ENCODE results near the gene PRRG3. TPM values are rescaled to one million over a fixed set of nuclear protein-coding genes. Genes with fewer than 3 reads are reported as not detected.

Gene PRRG3
- total RNA-seq, 1 experiment from 2014 or later: 5.1 TPM

DNA sequence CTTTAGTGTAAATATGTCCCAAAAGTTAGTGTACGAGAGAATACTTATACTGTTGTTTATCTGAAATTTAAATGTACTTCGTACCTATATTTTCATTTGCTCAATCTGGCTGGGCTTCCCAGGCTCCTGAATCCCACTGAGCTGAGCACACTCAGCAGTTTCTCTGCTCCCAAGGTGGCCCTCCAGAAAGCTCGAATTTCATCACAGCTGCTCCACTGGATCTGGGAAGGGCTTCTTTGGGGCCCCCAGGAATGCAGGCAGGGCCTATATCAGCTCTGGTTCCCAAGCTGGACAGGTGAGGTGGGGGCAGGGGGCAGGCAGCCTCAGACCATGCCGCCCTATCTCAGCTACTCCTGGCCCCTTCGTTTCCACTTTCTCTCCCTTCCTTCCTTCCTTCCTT is 19.1 kb downstream of the PRRG3 start (continued):
- TF ChIP-seq, protein P1, sequence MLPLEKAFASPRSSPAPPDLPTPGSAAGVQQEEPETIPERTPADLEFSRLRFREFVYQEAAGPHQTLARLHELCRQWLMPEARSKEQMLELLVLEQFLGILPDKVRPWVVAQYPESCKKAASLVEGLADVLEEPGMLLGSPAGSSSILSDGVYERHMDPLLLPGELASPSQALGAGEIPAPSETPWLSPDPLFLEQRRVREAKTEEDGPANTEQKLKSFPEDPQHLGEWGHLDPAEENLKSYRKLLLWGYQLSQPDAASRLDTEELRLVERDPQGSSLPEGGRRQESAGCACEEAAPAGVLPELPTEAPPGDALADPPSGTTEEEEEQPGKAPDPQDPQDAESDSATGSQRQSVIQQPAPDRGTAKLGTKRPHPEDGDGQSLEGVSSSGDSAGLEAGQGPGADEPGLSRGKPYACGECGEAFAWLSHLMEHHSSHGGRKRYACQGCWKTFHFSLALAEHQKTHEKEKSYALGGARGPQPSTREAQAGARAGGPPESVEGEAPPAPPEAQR (CRISPR knock-in tag; IDR thresholded peaks at IDR 0.05): no peak
- TF ChIP-seq, protein P2, sequence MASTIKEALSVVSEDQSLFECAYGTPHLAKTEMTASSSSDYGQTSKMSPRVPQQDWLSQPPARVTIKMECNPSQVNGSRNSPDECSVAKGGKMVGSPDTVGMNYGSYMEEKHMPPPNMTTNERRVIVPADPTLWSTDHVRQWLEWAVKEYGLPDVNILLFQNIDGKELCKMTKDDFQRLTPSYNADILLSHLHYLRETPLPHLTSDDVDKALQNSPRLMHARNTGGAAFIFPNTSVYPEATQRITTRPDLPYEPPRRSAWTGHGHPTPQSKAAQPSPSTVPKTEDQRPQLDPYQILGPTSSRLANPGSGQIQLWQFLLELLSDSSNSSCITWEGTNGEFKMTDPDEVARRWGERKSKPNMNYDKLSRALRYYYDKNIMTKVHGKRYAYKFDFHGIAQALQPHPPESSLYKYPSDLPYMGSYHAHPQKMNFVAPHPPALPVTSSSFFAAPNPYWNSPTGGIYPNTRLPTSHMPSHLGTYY (CRISPR knock-in tag; IDR thresholded peaks at IDR 0.05): no peak
- TF ChIP-seq TEAD1 (CRISPR knock-in tag; IDR thresholded peaks at IDR 0.05): no peak
- no peak for TF ChIP-seq ZBTB43 (CRISPR knock-in tag; IDR thresholded peaks at IDR 0.05)

DNA sequence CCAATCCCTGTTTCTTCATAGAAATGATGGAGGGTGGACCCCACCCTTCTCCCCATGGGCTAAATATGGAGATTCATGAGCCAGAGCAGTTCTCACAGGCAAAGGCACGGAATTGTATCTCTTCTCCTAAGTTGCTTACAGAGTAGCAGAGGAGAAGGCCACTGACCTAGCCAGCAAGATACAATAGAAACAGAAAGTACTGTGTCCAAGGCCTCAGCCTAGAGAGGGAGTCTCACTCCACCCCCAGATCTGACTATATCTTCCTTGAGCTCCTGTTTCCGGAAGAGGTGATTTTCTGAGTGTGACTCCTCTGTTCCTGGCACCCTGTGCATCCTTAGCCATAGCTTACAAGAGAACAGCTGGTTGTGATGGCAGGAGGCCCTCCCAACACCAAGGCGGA is 20.5 kb downstream of the PRRG3 start, which contains the start of gene FATE1:
Gene FATE1, plus strand, starts transcription at position 284 of the 400 bp plus-strand sequence. Its CDS starts 85 bp downstream, at position 369.
- ATAC-seq (no peak), DNase-seq (ENCODE audit: low spot score) (no peak)
- peaks cover 21% of the 10 kb centered on the region for H3K4me1 Mint-ChIP-seq
- no peak within 1 kb of the TSS for H3K27ac Mint-ChIP-seq
- ChIA-PET CTCF (no interaction called here), POLR2A (no interaction called here)
- no peak within 1 kb of the TSS for H3K4me3 Mint-ChIP-seq
- H3K9me3 Mint-ChIP-seq: no peaks in the 10 kb centered on the region
- no peak for TF ChIP-seq MLX (CRISPR knock-in tag; IDR thresholded peaks at IDR 0.05)
- TF ChIP-seq NFATC4 (CRISPR knock-in tag; IDR thresholded peaks at IDR 0.05): no peak
- TF ChIP-seq ZNF396 (CRISPR knock-in tag; IDR thresholded peaks at IDR 0.05; ENCODE audit: borderline replicate concordance): no peak
- no peak for TF ChIP-seq USF1 (CRISPR knock-in tag; IDR thresholded peaks at IDR 0.05)
- H3K27me3 Mint-ChIP-seq (ENCODE audit: low read depth): no peaks in the 10 kb centered on the region
- no peaks in the 10 kb centered on the region for H3K36me3 Mint-ChIP-seq

GRCh38 chrX:151722241-151722846 is 27.1 kb downstream of the PRRG3 start:
- Mint-ChIP-seq H3K27me3 (ENCODE audit: low read depth) (peaks cover 4% of the 10 kb centered on the region; the same call in 1 of the 2 replicates), H3K4me3 (no peak overlapping the region), H3K27ac (no peak overlapping the region), H3K36me3 (no peaks in the 10 kb centered on the region), H3K4me1 (peaks cover 19% of the 10 kb centered on the region), H3K9me3 (no peaks in the 10 kb centered on the region)
- DNase-seq (ENCODE audit: low spot score): peak; percentile 71
- ChIA-PET CTCF (interaction anchor here (0.6 to 1.8 kb wide), 8 partner anchors 8 to 1099 kb away, joined by 3 to 18 read pairs (median 4); partner anchors contain the start of gene GABRA3), POLR2A (no interaction called here)
- ATAC-seq: peak; percentile 96
- TF ChIP-seq, protein P3, sequence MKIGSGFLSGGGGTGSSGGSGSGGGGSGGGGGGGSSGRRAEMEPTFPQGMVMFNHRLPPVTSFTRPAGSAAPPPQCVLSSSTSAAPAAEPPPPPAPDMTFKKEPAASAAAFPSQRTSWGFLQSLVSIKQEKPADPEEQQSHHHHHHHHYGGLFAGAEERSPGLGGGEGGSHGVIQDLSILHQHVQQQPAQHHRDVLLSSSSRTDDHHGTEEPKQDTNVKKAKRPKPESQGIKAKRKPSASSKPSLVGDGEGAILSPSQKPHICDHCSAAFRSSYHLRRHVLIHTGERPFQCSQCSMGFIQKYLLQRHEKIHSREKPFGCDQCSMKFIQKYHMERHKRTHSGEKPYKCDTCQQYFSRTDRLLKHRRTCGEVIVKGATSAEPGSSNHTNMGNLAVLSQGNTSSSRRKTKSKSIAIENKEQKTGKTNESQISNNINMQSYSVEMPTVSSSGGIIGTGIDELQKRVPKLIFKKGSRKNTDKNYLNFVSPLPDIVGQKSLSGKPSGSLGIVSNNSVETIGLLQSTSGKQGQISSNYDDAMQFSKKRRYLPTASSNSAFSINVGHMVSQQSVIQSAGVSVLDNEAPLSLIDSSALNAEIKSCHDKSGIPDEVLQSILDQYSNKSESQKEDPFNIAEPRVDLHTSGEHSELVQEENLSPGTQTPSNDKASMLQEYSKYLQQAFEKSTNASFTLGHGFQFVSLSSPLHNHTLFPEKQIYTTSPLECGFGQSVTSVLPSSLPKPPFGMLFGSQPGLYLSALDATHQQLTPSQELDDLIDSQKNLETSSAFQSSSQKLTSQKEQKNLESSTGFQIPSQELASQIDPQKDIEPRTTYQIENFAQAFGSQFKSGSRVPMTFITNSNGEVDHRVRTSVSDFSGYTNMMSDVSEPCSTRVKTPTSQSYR (CRISPR knock-in tag; IDR thresholded peaks at IDR 0.05): no peak
- TF ChIP-seq, protein P4, sequence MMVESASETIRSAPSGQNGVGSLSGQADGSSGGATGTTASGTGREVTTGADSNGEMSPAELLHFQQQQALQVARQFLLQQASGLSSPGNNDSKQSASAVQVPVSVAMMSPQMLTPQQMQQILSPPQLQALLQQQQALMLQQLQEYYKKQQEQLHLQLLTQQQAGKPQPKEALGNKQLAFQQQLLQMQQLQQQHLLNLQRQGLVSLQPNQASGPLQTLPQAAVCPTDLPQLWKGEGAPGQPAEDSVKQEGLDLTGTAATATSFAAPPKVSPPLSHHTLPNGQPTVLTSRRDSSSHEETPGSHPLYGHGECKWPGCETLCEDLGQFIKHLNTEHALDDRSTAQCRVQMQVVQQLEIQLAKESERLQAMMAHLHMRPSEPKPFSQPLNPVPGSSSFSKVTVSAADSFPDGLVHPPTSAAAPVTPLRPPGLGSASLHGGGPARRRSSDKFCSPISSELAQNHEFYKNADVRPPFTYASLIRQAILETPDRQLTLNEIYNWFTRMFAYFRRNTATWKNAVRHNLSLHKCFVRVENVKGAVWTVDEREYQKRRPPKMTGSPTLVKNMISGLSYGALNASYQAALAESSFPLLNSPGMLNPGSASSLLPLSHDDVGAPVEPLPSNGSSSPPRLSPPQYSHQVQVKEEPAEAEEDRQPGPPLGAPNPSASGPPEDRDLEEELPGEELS (CRISPR knock-in tag; IDR thresholded peaks at IDR 0.05): no peak
- TF ChIP-seq TEAD1 (CRISPR knock-in tag; IDR thresholded peaks at IDR 0.05) (no peak), NFYB (CRISPR knock-in tag; conservative IDR thresholded peaks at IDR 0.05; ENCODE audit: low read depth) (no peak), MXD4 (CRISPR knock-in tag; IDR thresholded peaks at IDR 0.05; ENCODE audit: borderline replicate concordance) (no peak), RELA (CRISPR knock-in tag; IDR thresholded peaks at IDR 0.05; ENCODE audit: borderline replicate concordance) (no peak), TCF7 (CRISPR knock-in tag; IDR thresholded peaks at IDR 0.05; ENCODE audit: low read depth) (no peak)
- TF ChIP-seq, protein P5, sequence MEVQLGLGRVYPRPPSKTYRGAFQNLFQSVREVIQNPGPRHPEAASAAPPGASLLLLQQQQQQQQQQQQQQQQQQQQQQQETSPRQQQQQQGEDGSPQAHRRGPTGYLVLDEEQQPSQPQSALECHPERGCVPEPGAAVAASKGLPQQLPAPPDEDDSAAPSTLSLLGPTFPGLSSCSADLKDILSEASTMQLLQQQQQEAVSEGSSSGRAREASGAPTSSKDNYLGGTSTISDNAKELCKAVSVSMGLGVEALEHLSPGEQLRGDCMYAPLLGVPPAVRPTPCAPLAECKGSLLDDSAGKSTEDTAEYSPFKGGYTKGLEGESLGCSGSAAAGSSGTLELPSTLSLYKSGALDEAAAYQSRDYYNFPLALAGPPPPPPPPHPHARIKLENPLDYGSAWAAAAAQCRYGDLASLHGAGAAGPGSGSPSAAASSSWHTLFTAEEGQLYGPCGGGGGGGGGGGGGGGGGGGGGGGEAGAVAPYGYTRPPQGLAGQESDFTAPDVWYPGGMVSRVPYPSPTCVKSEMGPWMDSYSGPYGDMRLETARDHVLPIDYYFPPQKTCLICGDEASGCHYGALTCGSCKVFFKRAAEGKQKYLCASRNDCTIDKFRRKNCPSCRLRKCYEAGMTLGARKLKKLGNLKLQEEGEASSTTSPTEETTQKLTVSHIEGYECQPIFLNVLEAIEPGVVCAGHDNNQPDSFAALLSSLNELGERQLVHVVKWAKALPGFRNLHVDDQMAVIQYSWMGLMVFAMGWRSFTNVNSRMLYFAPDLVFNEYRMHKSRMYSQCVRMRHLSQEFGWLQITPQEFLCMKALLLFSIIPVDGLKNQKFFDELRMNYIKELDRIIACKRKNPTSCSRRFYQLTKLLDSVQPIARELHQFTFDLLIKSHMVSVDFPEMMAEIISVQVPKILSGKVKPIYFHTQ (CRISPR knock-in tag; IDR thresholded peaks at IDR 0.05): no peak
- TF ChIP-seq, protein P2 (CRISPR knock-in tag; IDR thresholded peaks at IDR 0.05): no peak

Measured in WTC11 (cell line).